Naive B cell (primary cell): ENCODE measurements around the gene BRAP. TPM values are rescaled to one million over a fixed set of nuclear protein-coding genes. Genes with fewer than 3 reads are reported as not detected.
A peak's percentile ranks its signal among the peaks of the same experiment; 100 is the strongest.
"Not testable (repeated sequence)": the region's sequence is repeated elsewhere in the genome, so short reads cannot be mapped to it uniquely, and the experiment has no call there.

Experiments used
- ATAC-seq, 2 donors: fragments of 150-1000 bp; cut with Tn5 transposase; 2 replicates each; pipeline ENCODE4 v1.10.0; 2021; ENCODE audit warnings: low read depth in 2 of 2, mild to moderate bottlenecking in 2 of 2, moderate library complexity in 2 of 2
- DNase-seq: peaks from one replicate; pipeline ENCODE4 v3.0.0; 2022
- H3K27ac Mint-ChIP-seq, 6 donors: one replicate each; pipeline ENCODE4 v1.8.0; 2020 to 2022; ENCODE audit warnings: mild to moderate bottlenecking in 6 of 6, mixed read lengths in 6 of 6, moderate library complexity in 5 of 6, inconsistent platforms in 2 of 6
- H3K27me3 Mint-ChIP-seq, 3 donors: one replicate each; pipeline ENCODE4 v1.8.0; 2021 to 2022; ENCODE audit warnings: mixed read lengths in 3 of 3, mild to moderate bottlenecking in 1 of 3
- H3K36me3 Mint-ChIP-seq, 2 donors: one replicate each; pipeline ENCODE4 v1.8.0; 2020 to 2022; ENCODE audit warnings: mixed read lengths in 2 of 2, inconsistent platforms in 1 of 2, mild to moderate bottlenecking in 1 of 2
- H3K4me1 Mint-ChIP-seq, 3 donors: one replicate each; pipeline ENCODE4 v1.8.0; 2020 to 2022; ENCODE audit warnings: mixed read lengths in 3 of 3, inconsistent platforms in 1 of 3, mild to moderate bottlenecking in 1 of 3, moderate library complexity in 1 of 3
- H3K4me3 Mint-ChIP-seq, 8 donors: one replicate each; pipeline ENCODE4 v1.8.0; 2020 to 2022; ENCODE audit warnings: mild to moderate bottlenecking in 8 of 8, mixed read lengths in 8 of 8, moderate library complexity in 8 of 8, inconsistent platforms in 2 of 8
- H3K9me3 Mint-ChIP-seq, 7 donors: one replicate each; pipeline ENCODE4 v1.8.0; 2020 to 2022; ENCODE audit warnings: mixed read lengths in 7 of 7, mild to moderate bottlenecking in 5 of 7, inconsistent platforms in 2 of 7, moderate library complexity in 1 of 7
- polyA plus RNA-seq, 6 donors: library from polyadenylated mRNA; unstranded; fragments of 300-500 nt; fragmentation: Illumina TruSeq; gene quantifications; one replicate each; pipeline ENCODE4 v1.2.3, GENCODE V29; 2021; ENCODE audit warnings: low read depth in 6 of 6

BRAP gene
- polyA plus RNA-seq, 6 donors from 2014 or later, result 20.0 to 25.6 (median 23.2) TPM

GRCh38 chr12:111626230-111626629, 59.5 kb downstream of the BRAP start:
- no peak for DNase-seq
- no peak overlapping the region for H3K27ac Mint-ChIP-seq
- no peak overlapping the region for H3K4me3 Mint-ChIP-seq

GRCh38 chr12:111624540-111624939, 61.2 kb downstream of the BRAP start:
- H3K4me3 Mint-ChIP-seq, result no peak overlapping the region
- H3K9me3 Mint-ChIP-seq, result no peaks in the 10 kb centered on the region
- ATAC-seq (no peak), DNase-seq (no peak)
- H3K4me1 Mint-ChIP-seq, result peaks cover 0 to 4% (median 0%) of the 10 kb centered on the region in 3 donors
- H3K27me3 Mint-ChIP-seq, result peaks cover 0 to 8% (median 5%) of the 10 kb centered on the region in 3 donors
- H3K36me3 Mint-ChIP-seq, result no peaks in the 10 kb centered on the region
- no peak overlapping the region for H3K27ac Mint-ChIP-seq

More at GRCh38 chr12:111626230-111626629, 59.5 kb downstream of the BRAP start:
- H3K9me3 Mint-ChIP-seq, result no peaks in the 10 kb centered on the region
- no peak for ATAC-seq
- no peaks in the 10 kb centered on the region for H3K36me3 Mint-ChIP-seq
- H3K4me1 Mint-ChIP-seq, result no peaks in the 10 kb centered on the region
- peaks cover 0 to 8% (median 5%) of the 10 kb centered on the region in 3 donors for H3K27me3 Mint-ChIP-seq

- DNase-seq, H3K27me3 Mint-ChIP-seq, H3K27ac Mint-ChIP-seq, H3K36me3 Mint-ChIP-seq, ATAC-seq, H3K4me1 Mint-ChIP-seq, H3K4me3 Mint-ChIP-seq, H3K9me3 Mint-ChIP-seq: not testable (repeated sequence)
Measured at GRCh38 chr12:111617841-111618240, 67.9 kb downstream of the BRAP start.

- H3K27ac Mint-ChIP-seq, result no peak overlapping the region
- no peaks in the 10 kb centered on the region for H3K27me3 Mint-ChIP-seq
- DNase-seq (no peak), ATAC-seq (no peak)
- no peak overlapping the region for H3K4me3 Mint-ChIP-seq
- no peaks in the 10 kb centered on the region for H3K36me3 Mint-ChIP-seq
- peaks cover 0 to 4% (median 0%) of the 10 kb centered on the region in 3 donors for H3K4me1 Mint-ChIP-seq
- H3K9me3 Mint-ChIP-seq, result no peaks in the 10 kb centered on the region
Measured at GRCh38 chr12:111616177-111616623, 69.6 kb downstream of the BRAP start.

GRCh38 chr12:111607239-111607638, 78.5 kb downstream of the BRAP start:
- Mint-ChIP-seq H3K4me3 (no peak overlapping the region), H3K9me3 (no peaks in the 10 kb centered on the region), H3K27me3 (no peaks in the 10 kb centered on the region), H3K4me1 (no peaks in the 10 kb centered on the region), H3K36me3 (peaks cover 0 to 4% of the 10 kb centered on the region in 2 donors), H3K27ac (no peak overlapping the region)
- DNase-seq (no peak), ATAC-seq (no peak)

- DNase-seq (no peak), ATAC-seq (no peak)
- no peaks in the 10 kb centered on the region for H3K4me1 Mint-ChIP-seq
- no peaks in the 10 kb centered on the region for H3K9me3 Mint-ChIP-seq
- H3K36me3 Mint-ChIP-seq, result peaks cover 0 to 4% of the 10 kb centered on the region in 2 donors
- no peak overlapping the region for H3K4me3 Mint-ChIP-seq
- H3K27ac Mint-ChIP-seq, result no peak overlapping the region
- no peaks in the 10 kb centered on the region for H3K27me3 Mint-ChIP-seq
Measured at GRCh38 chr12:111606767-111607230, 79.0 kb downstream of the BRAP start.

- ATAC-seq, result no peak
- no peak for DNase-seq
- no peaks in the 10 kb centered on the region for H3K4me1 Mint-ChIP-seq
- no peak overlapping the region for H3K27ac Mint-ChIP-seq
- no peaks in the 10 kb centered on the region for H3K9me3 Mint-ChIP-seq
- H3K36me3 Mint-ChIP-seq, result peaks cover 0 to 4% of the 10 kb centered on the region in 2 donors
- H3K4me3 Mint-ChIP-seq, result no peak overlapping the region
- H3K27me3 Mint-ChIP-seq, result no peaks in the 10 kb centered on the region
Measured at GRCh38 chr12:111605911-111606766, 79.6 kb downstream of the BRAP start.

GRCh38 chr12:111602857-111603256, 82.9 kb downstream of the BRAP start:
- not testable (repeated sequence) for H3K27me3 Mint-ChIP-seq, ATAC-seq, H3K4me3 Mint-ChIP-seq

GRCh38 chr12:111602348-111602747, 83.4 kb downstream of the BRAP start:
- peaks cover 0 to 4% of the 10 kb centered on the region in 2 donors for H3K36me3 Mint-ChIP-seq
- H3K27me3 Mint-ChIP-seq, result no peaks in the 10 kb centered on the region
- no peak overlapping the region for H3K27ac Mint-ChIP-seq
- H3K4me1 Mint-ChIP-seq, result peaks cover 9 to 16% (median 10%) of the 10 kb centered on the region in 3 donors
- no peaks in the 10 kb centered on the region for H3K9me3 Mint-ChIP-seq
- DNase-seq (no peak), ATAC-seq (no peak)
- peak overlapping the region in 1 of 8 donors; percentile 71 for H3K4me3 Mint-ChIP-seq

More at GRCh38 chr12:111602857-111603256, 82.9 kb downstream of the BRAP start:
- not testable (repeated sequence) for H3K9me3 Mint-ChIP-seq, DNase-seq, H3K36me3 Mint-ChIP-seq, H3K27ac Mint-ChIP-seq
- H3K4me1 Mint-ChIP-seq, result peaks cover 5 to 11% (median 6%) of the 10 kb centered on the region in 3 donors

GRCh38 chr12:111600986-111601385, 84.8 kb downstream of the BRAP start:
- Mint-ChIP-seq H3K4me3 (peak overlapping the region in 2 of 8 donors; percentile 76 to 89), H3K4me1 (peaks cover 16 to 28% (median 22%) of the 10 kb centered on the region in 3 donors)
- H3K36me3 Mint-ChIP-seq, DNase-seq, H3K27ac Mint-ChIP-seq, ATAC-seq, H3K27me3 Mint-ChIP-seq, H3K9me3 Mint-ChIP-seq: not testable (repeated sequence)

GRCh38 chr12:111600205-111600642, 85.5 kb downstream of the BRAP start:
- ATAC-seq (no peak), DNase-seq (no peak)
- Mint-ChIP-seq H3K4me1 (peaks cover 16 to 32% (median 29%) of the 10 kb centered on the region in 3 donors), H3K9me3 (no peaks in the 10 kb centered on the region), H3K27me3 (no peaks in the 10 kb centered on the region), H3K27ac (peak overlapping the region; percentile 90 to 95 (median 92)), H3K4me3 (peak overlapping the region; percentile 85 to 93 (median 88)), H3K36me3 (peaks cover 0 to 4% of the 10 kb centered on the region in 2 donors)

GRCh38 chr12:111599453-111600204, 86.1 kb downstream of the BRAP start:
- H3K9me3 Mint-ChIP-seq, result no peaks in the 10 kb centered on the region

More at GRCh38 chr12:111599453-111600204, 86.1 kb downstream of the BRAP start:
- H3K27ac Mint-ChIP-seq, result peak overlapping the region; percentile 90 to 95 (median 92)
- H3K36me3 Mint-ChIP-seq, result peaks cover 0 to 2% of the 10 kb centered on the region in 2 donors
- H3K4me3 Mint-ChIP-seq, result peak overlapping the region; percentile 85 to 93 (median 88)
- no peaks in the 10 kb centered on the region for H3K27me3 Mint-ChIP-seq
- ATAC-seq (peak; percentile 79 to 81), DNase-seq (peak; percentile 90)
- H3K4me1 Mint-ChIP-seq, result peaks cover 19 to 38% (median 34%) of the 10 kb centered on the region in 3 donors
